ENCODE results near the gene TRPC4.
A peak's percentile ranks its signal among the peaks of the same experiment; 100 is the strongest.
"Not testable (repeated sequence)": the region's sequence is repeated elsewhere in the genome, so short reads cannot be mapped to it uniquely, and the experiment has no call there.

The TRPC4 gene

DNA sequence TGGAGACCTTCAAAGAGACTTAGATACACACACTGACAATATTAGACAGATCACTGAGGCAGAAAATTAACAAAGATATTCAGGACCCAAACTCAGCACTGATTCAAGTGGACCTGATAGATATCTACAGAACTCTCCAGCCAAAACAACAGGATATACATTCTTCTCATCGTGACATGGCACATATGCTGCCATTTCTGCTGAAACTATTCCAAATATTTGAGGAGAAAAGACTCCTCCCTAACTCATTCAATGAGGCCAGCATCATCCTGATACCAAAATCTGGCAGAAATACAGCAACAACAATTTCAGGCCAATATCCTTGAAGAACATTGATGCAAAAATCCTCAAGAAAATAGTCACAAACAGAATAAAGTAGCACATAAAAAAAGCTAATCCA, 53.3 kb downstream of the TRPC4 start:
- DNase-seq (ENCODE audit: low spot score) = no peak

DNA sequence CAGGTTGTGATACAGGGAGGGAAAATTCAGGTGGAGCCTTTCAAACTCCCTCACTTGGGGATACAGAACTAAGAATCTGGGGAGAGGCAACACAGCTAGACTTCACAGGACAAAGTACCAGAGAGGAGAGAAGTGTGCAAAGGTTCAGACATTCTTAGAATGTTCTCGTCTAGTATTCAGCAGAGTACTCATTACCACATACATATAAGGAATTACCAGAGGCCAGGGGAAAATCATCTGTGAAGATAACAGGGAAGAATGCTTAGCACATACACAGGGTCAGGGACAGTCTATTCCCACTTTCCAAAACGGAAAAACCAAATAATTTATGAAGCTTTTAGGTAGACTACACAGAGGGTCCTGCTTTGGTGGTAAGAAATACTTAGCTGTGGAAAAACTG, 58.1 kb downstream of the TRPC4 start:
- DNase-seq (ENCODE audit: low spot score) = no peak

GRCh38 chr13:37806666-37807065, 62.9 kb downstream of the TRPC4 start:
- DNase-seq (ENCODE audit: low spot score) = no peak

DNA sequence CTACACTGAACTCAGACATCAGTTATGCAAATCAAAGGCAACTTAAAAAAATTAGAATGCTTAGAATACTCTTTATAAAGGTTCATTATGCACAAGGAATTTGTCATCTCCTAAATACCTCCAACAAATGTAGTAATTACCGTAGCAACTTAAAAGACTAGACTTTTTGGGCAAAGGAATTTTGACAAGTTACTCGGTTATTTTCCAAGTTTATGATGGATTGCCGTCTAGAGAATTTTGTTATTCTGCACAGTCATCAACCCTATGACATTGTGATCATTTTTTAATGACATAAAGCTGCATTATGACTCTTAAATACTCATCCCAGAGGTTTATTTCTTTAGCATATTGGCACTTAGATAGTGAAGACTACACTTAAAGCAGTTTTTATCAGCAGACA, 71.9 kb downstream of the TRPC4 start:
- DNase-seq (ENCODE audit: low spot score) = no peak

DNA sequence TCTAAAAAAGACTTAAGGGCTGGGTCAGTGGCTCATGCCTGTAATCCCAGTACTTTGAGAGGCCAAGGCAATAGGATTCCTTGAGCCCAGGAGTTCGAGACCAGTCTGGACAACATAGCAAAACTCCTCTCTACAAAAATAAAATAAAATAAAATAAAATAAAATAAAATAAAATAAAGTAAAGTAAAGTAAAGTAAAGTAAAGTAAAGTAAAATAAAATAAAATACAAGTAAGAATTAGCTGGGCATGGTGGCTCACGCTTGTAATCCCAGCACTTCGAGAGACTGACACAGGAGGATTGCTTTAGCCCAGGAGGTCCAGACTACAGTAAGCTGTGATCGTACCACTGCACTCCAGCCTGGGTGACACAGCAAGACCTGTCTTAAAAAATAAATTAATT, 72.8 kb downstream of the TRPC4 start:
- DNase-seq (ENCODE audit: low spot score) = not testable (repeated sequence)

- DNase-seq (ENCODE audit: low spot score) = no peak
These were observed 74.2 kb downstream of the TRPC4 start for GRCh38 chr13:37795326-37795725.

- peak; percentile 12 for DNase-seq (ENCODE audit: low spot score)
These were observed 77.9 kb downstream of the TRPC4 start for GRCh38 chr13:37791699-37792098.

GRCh38 chr13:37788346-37788745, 81.2 kb downstream of the TRPC4 start:
- no peak for DNase-seq (ENCODE audit: low spot score)

GRCh38 chr13:37777676-37778075, 91.9 kb downstream of the TRPC4 start:
- DNase-seq (ENCODE audit: low spot score) = no peak

GRCh38 chr13:37775871-37776270, 93.7 kb downstream of the TRPC4 start:
- DNase-seq (ENCODE audit: low spot score) = no peak

DNA sequence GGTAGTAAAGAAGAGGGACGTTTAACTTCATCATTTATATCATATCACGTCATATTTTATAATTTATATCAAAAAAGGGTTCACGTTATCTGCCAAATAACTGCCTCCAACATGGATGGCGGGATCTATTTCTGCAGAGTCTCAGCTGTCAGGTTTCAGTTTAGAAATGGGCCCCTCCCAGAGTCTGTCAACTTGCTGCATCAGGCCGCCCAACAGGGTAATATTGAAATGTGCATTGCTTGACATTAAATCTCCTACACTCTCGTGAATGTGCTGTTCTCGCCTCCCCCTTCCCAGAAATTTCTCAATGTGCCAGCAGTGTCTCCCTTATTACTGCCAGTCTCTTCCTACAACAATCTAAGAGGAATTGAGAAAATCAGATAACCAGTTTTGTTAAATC, 96.9 kb downstream of the TRPC4 start:
- no peak for DNase-seq (ENCODE audit: low spot score)

DNA sequence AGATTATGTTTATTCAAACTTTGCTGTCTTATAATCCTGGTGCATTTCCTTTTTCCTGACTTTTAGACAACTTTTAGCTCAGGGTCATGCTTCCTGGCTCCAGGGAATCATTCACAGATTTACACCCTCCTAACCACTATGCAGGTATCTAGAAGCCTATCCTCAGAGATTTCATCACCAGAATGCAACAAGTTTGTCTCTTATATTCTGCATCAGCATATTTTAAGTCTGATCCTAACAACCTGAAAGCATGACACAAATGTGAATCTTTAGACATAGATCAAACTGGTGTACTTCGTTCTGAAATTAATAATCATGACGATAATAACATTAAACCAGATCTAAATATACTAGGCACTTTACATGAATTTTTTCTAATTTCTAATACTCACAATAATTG, 100.0 kb downstream of the TRPC4 start:
- no peak for DNase-seq (ENCODE audit: low spot score)

- no peak for DNase-seq (ENCODE audit: low spot score)
These were observed 100.5 kb downstream of the TRPC4 start for GRCh38 chr13:37769078-37769477.

DNA sequence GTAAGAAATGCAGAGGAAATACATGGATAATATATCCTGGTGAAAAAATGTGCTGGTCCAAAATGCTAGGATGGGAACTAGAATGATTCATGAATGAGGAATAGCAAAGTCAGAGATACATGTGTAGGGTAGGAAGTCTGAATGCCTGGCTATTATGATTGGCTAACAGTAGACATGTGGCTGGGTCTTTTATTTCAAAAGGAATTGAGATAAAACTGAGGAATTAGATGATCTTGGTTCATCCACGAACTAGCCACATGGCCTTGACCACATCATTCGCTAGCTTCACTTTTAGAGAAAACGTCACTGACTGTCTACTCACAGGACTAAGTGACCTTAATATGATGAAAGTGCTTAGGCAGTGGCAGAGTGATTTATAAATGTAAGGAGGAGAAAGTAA, 103.1 kb downstream of the TRPC4 start:
- no peak for DNase-seq (ENCODE audit: low spot score)

DNA sequence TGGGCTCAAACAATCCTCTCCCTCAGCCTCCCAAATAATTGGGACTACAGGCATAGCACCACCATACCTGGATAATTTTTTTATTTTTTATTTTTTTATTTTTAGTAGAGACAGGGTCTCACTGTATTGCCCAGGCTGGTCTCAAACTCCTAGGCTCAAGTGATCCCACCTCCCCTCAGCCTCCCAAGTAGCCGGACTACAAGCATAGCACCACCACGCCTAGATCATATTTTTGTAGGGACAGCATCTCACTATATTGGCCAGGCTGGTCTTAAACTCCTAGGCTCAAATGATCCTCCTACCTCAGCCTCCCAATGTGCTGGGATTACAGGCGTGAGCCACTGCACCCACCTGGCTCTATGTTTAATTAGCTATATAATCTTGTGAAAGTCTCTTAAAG, 114.2 kb downstream of the TRPC4 start:
- no peak for DNase-seq (ENCODE audit: low spot score)

GRCh38 chr13:37753776-37754175, 115.8 kb downstream of the TRPC4 start:
- DNase-seq (ENCODE audit: low spot score) = no peak

- peak; percentile 20 for DNase-seq (ENCODE audit: low spot score)
These were observed 117.4 kb downstream of the TRPC4 start for GRCh38 chr13:37752146-37752545.

DNA sequence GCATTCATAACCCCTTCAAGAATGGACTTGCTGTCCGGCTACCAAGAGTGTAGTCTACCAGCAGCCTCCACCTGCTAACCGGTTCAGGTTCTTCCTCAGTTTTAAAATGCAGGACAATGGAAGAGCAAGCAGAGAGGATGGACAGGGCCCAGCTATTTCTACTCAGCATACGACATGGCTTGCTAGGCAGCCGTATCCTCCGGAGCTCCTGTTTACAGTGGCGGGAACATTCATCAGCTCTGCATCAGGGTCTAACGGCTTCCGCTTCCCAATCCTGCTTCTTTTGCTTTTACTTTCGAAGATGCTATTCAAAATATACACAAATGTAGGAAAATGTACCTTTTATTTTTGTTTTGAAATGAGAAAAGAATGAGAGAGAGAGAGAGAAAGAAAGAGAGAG, 118.5 kb downstream of the TRPC4 start:
- DNase-seq (ENCODE audit: low spot score) = no peak

GRCh38 chr13:37748913-37749312, 120.7 kb downstream of the TRPC4 start:
- no peak for DNase-seq (ENCODE audit: low spot score)

DNA sequence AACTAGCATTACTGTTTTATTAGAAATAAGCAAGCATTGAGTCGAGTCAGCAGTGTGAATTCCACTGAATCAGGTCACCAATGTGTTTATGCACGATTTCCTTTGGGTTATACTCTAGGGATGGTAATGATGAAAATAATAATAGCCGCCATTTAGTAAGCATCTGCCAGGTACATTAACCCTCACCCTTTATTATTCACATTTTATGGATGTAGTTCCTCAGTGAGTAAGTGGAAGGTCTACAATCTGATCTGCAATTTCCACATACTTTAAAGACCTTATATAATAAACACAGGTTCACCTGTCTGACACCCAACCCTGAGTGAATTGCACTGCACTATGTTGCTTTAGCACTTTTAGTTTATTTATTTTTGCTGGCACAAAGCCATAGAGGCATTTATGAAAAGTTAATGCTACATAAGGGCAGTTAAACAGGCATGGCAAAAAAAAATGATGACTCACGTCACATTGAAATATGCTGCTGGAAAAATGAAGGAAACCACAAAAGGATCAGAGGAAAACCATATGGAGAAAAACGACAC, 122.4 kb downstream of the TRPC4 start:
- no peak for DNase-seq (ENCODE audit: low spot score)

- DNase-seq (ENCODE audit: low spot score) = peak; percentile 36
These were observed 128.0 kb downstream of the TRPC4 start for GRCh38 chr13:37741536-37741935.

GRCh38 chr13:37736045-37736444, 133.5 kb downstream of the TRPC4 start:
- DNase-seq (ENCODE audit: low spot score) = peak; percentile 18

- no peak for DNase-seq (ENCODE audit: low spot score)
These were observed 134.3 kb downstream of the TRPC4 start for GRCh38 chr13:37735293-37735692.

GRCh38 chr13:37729876-37730275, 139.7 kb downstream of the TRPC4 start:
- no peak for DNase-seq (ENCODE audit: low spot score)

Data from Ammon's horn (tissue), 1 donor.